Measurements from ENCODE around the gene WSB1.

The WSB1 gene

GRCh38 chr17:27295945-27296344 lies 2.0 kb downstream of the WSB1 start:
- peak overlapping the region; percentile 98 for H3K4me3 ChIP-seq (replicated peaks; ENCODE audit: insufficient read depth, low read length)
- H3K27me3 ChIP-seq (ENCODE audit: insufficient read depth, poor library complexity, severe bottlenecking), result no peaks in the 10 kb centered on the region
- DNase-seq (ENCODE audit: low read depth in 1 of 2, low spot score in 1 of 2), result no peak
- TF ChIP-seq SPI1 (IDR thresholded peaks at IDR 0.05; ENCODE audit: borderline replicate concordance, low read depth) (no peak), GABPA (IDR thresholded peaks at IDR 0.05; ENCODE audit: low read depth) (no peak), POLR2AphosphoS5 (IDR thresholded peaks at IDR 0.05; ENCODE audit: low read depth) (no peak), REST (IDR thresholded peaks at IDR 0.05; ENCODE audit: insufficient replicate concordance, low read depth) (no peak)
- TF ChIP-seq, protein P1, sequence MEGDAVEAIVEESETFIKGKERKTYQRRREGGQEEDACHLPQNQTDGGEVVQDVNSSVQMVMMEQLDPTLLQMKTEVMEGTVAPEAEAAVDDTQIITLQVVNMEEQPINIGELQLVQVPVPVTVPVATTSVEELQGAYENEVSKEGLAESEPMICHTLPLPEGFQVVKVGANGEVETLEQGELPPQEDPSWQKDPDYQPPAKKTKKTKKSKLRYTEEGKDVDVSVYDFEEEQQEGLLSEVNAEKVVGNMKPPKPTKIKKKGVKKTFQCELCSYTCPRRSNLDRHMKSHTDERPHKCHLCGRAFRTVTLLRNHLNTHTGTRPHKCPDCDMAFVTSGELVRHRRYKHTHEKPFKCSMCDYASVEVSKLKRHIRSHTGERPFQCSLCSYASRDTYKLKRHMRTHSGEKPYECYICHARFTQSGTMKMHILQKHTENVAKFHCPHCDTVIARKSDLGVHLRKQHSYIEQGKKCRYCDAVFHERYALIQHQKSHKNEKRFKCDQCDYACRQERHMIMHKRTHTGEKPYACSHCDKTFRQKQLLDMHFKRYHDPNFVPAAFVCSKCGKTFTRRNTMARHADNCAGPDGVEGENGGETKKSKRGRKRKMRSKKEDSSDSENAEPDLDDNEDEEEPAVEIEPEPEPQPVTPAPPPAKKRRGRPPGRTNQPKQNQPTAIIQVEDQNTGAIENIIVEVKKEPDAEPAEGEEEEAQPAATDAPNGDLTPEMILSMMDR (IDR thresholded peaks at IDR 0.05; ENCODE audit: insufficient read depth, low read length), result no peak
- H3K27ac ChIP-seq (replicated peaks), result peak overlapping the region; percentile 95

- H3K4me3 ChIP-seq (replicated peaks; ENCODE audit: insufficient read depth, low read length), result peak overlapping the region; percentile 98
- H3K27me3 ChIP-seq (ENCODE audit: insufficient read depth, poor library complexity, severe bottlenecking), result no peaks in the 10 kb centered on the region
- no peak for DNase-seq (ENCODE audit: low read depth in 1 of 2, low spot score in 1 of 2)
- TF ChIP-seq GABPA (IDR thresholded peaks at IDR 0.05; ENCODE audit: low read depth) (no peak), POLR2AphosphoS5 (IDR thresholded peaks at IDR 0.05; ENCODE audit: low read depth) (no peak), SPI1 (IDR thresholded peaks at IDR 0.05; ENCODE audit: borderline replicate concordance, low read depth) (no peak), REST (IDR thresholded peaks at IDR 0.05; ENCODE audit: insufficient replicate concordance, low read depth) (no peak)
- TF ChIP-seq, protein P1 (IDR thresholded peaks at IDR 0.05; ENCODE audit: insufficient read depth, low read length), result no peak
- no peak overlapping the region for H3K27ac ChIP-seq (replicated peaks)
These were observed 2.6 kb downstream of the WSB1 start for GRCh38 chr17:27296428-27296979.

- Histone ChIP-seq H3K27ac (replicated peaks) (no peak overlapping the region), H3K4me3 (replicated peaks; ENCODE audit: insufficient read depth, low read length) (no peak overlapping the region), H3K27me3 (ENCODE audit: insufficient read depth, poor library complexity, severe bottlenecking) (no peaks in the 10 kb centered on the region)
- TF ChIP-seq REST (IDR thresholded peaks at IDR 0.05; ENCODE audit: insufficient replicate concordance, low read depth) (no peak), SPI1 (IDR thresholded peaks at IDR 0.05; ENCODE audit: borderline replicate concordance, low read depth) (no peak), GABPA (IDR thresholded peaks at IDR 0.05; ENCODE audit: low read depth) (no peak), POLR2AphosphoS5 (IDR thresholded peaks at IDR 0.05; ENCODE audit: low read depth) (no peak)
- TF ChIP-seq, protein P1 (IDR thresholded peaks at IDR 0.05; ENCODE audit: insufficient read depth, low read length), result no peak
- no peak for DNase-seq (ENCODE audit: low read depth in 1 of 2, low spot score in 1 of 2)
These were observed 5.6 kb downstream of the WSB1 start for GRCh38 chr17:27299384-27300049.
